MM.1S (cell line): Measurements from ENCODE around the gene ROCK2.

ENCODE experiments used
- DNase-seq: peaks from one replicate; pipeline ENCODE4 v3.0.0-alpha.2; 2015
- H2AFZ ChIP-seq: fragments of 300-600 bp; sonication (generic); 2 replicates; pipeline ENCODE4 v1.6.0; 2016; ENCODE audit warnings: antibody characterized with exemption, low read length
- H3F3A ChIP-seq: fragments of 300-600 bp; sonication (generic); 2 replicates; pipeline ENCODE4 v1.6.1; 2016; ENCODE audit warnings: mild to moderate bottlenecking, antibody characterized with exemption, low read length, moderate library complexity, mixed read lengths; ENCODE audit not compliant: insufficient read depth
- H3K27ac ChIP-seq: fragments of 300-600 bp; sonication (generic); 2 replicates; pipeline ENCODE4 v1.5.1; 2016; ENCODE audit warnings: mild to moderate bottlenecking, low read length
- H3K27me3 ChIP-seq: fragments of 300-600 bp; sonication (generic); replicated peaks from 2 replicates; pipeline ENCODE4 v1.6.0; 2016; ENCODE audit warnings: low read length; ENCODE audit not compliant: insufficient read depth
- H3K36me3 ChIP-seq: fragments of 300-600 bp; sonication (generic); replicated peaks from 2 replicates; pipeline ENCODE4 v1.6.1; 2016; ENCODE audit warnings: mild to moderate bottlenecking, low read length, mixed read lengths; ENCODE audit not compliant: insufficient read depth
- H3K4me1 ChIP-seq: fragments of 300-600 bp; sonication (generic); 2 replicates; pipeline ENCODE4 v1.6.1; 2016; ENCODE audit warnings: low read length, mixed read lengths
- H3K4me2 ChIP-seq: fragments of 300-600 bp; sonication (generic); 2 replicates; pipeline ENCODE4 v1.6.0; 2016; ENCODE audit warnings: low read depth, low read length
- H3K4me3 ChIP-seq: fragments of 300-600 bp; sonication (generic); 2 replicates; pipeline ENCODE4 v1.5.1; 2016; ENCODE audit warnings: low read length, mixed read lengths
- H3K79me2 ChIP-seq: fragments of 300-600 bp; sonication (generic); 2 replicates; pipeline ENCODE4 v1.6.1; 2016; ENCODE audit warnings: mixed run types, low read length, mixed read lengths
- H3K9ac ChIP-seq: fragments of 300-600 bp; sonication (generic); 2 replicates; pipeline ENCODE4 v1.6.1; 2016; ENCODE audit warnings: low read length, mixed read lengths
- H3K9me2 ChIP-seq: fragments of 300-600 bp; sonication (generic); replicated peaks from 2 replicates; pipeline ENCODE4 v1.6.1; 2016; ENCODE audit warnings: mild to moderate bottlenecking, low read length, mixed read lengths; ENCODE audit not compliant: insufficient read depth
- H3K9me3 ChIP-seq: fragments of 300-600 bp; sonication (generic); replicated peaks from 2 replicates; pipeline ENCODE4 v1.6.1; 2016; ENCODE audit warnings: mild to moderate bottlenecking, low read length, mixed read lengths; ENCODE audit not compliant: insufficient read depth
- H4K20me1 ChIP-seq: fragments of 300-600 bp; sonication (generic); 2 replicates; pipeline ENCODE4 v1.6.1; 2016; ENCODE audit warnings: mild to moderate bottlenecking, low read length, moderate library complexity, mixed read lengths; ENCODE audit not compliant: insufficient read depth
- CTCF ChIP-seq: fragments of 300-600 bp; sonication (generic); IDR thresholded peaks from 2 replicates; pipeline ENCODE4 v1.5.1; 2016; ENCODE audit warnings: antibody characterized with exemption, low read length, mixed read lengths
- EZH2 ChIP-seq: fragments of 300-600 bp; sonication (generic); optimal IDR thresholded peaks from 2 replicates; pipeline ENCODE3; 2017; ENCODE audit warnings: low read depth, mild to moderate bottlenecking, antibody characterized with exemption, low read length, mixed read lengths
- EZH2phosphoT487 ChIP-seq: fragments of 300-600 bp; sonication (generic); IDR thresholded peaks from 2 replicates; pipeline ENCODE4 v1.6.1; 2018; ENCODE audit warnings: antibody characterized with exemption, low read length

Gene ROCK2

GRCh38 chr2:11187731-11188130 is 156.7 kb downstream of the ROCK2 start:
- H3K9ac ChIP-seq = no peak overlapping the region
- H3K27ac ChIP-seq = no peak overlapping the region
- no peak overlapping the region for H3K4me3 ChIP-seq
- H3K27me3 ChIP-seq = no peaks in the 10 kb centered on the region
- no peaks in the 10 kb centered on the region for H3F3A ChIP-seq
- TF ChIP-seq EZH2 (no peak), CTCF (no peak), EZH2phosphoT487 (no peak)
- H2AFZ ChIP-seq = no peak overlapping the region
- no peaks in the 10 kb centered on the region; the same call in 1 of the 2 replicates for H3K36me3 ChIP-seq
- H3K4me2 ChIP-seq = no peak overlapping the region
- H3K9me3 ChIP-seq = no peaks in the 10 kb centered on the region
- H3K9me2 ChIP-seq = no peaks in the 10 kb centered on the region
- DNase-seq = no peak
- no peaks in the 10 kb centered on the region for H3K4me1 ChIP-seq
- H4K20me1 ChIP-seq = no peaks in the 10 kb centered on the region
- no peaks in the 10 kb centered on the region for H3K79me2 ChIP-seq

GRCh38 chr2:11187083-11187619 is 157.3 kb downstream of the ROCK2 start:
- Histone ChIP-seq H3K36me3 (no peaks in the 10 kb centered on the region; the same call in 1 of the 2 replicates), H3K27ac (no peak overlapping the region), H3K9me2 (no peaks in the 10 kb centered on the region), H3K9ac (no peak overlapping the region), H3K4me1 (no peaks in the 10 kb centered on the region), H2AFZ (no peak overlapping the region), H3K9me3 (no peaks in the 10 kb centered on the region), H3K27me3 (no peaks in the 10 kb centered on the region), H3F3A (no peaks in the 10 kb centered on the region), H3K4me2 (no peak overlapping the region), H3K4me3 (no peak overlapping the region), H4K20me1 (no peaks in the 10 kb centered on the region), H3K79me2 (no peaks in the 10 kb centered on the region)
- DNase-seq = no peak
- no peak for TF ChIP-seq EZH2

GRCh38 chr2:11186145-11186544 is 158.3 kb downstream of the ROCK2 start:
- Histone ChIP-seq H3K9me2 (no peaks in the 10 kb centered on the region), H3K4me1 (no peaks in the 10 kb centered on the region), H3K4me2 (no peak overlapping the region), H4K20me1 (no peaks in the 10 kb centered on the region), H3K79me2 (no peaks in the 10 kb centered on the region), H3K4me3 (no peak overlapping the region), H3K27me3 (no peaks in the 10 kb centered on the region), H3K36me3 (no peaks in the 10 kb centered on the region), H2AFZ (no peak overlapping the region), H3K27ac (no peak overlapping the region), H3K9ac (no peak overlapping the region), H3F3A (no peaks in the 10 kb centered on the region), H3K9me3 (no peaks in the 10 kb centered on the region)
- DNase-seq = no peak
- no peak for TF ChIP-seq EZH2phosphoT487
- TF ChIP-seq EZH2 = no peak
- TF ChIP-seq CTCF = no peak

GRCh38 chr2:11182951-11183350 is 161.5 kb downstream of the ROCK2 start:
- Histone ChIP-seq H3K27me3 (no peaks in the 10 kb centered on the region), H3K4me1 (peaks cover 10% of the 10 kb centered on the region), H2AFZ (no peak overlapping the region), H3K4me3 (no peak overlapping the region), H3K9ac (no peak overlapping the region), H3K36me3 (no peaks in the 10 kb centered on the region), H3K9me3 (no peaks in the 10 kb centered on the region), H3K27ac (no peak overlapping the region), H4K20me1 (no peaks in the 10 kb centered on the region), H3K4me2 (no peak overlapping the region), H3F3A (no peaks in the 10 kb centered on the region), H3K79me2 (no peaks in the 10 kb centered on the region), H3K9me2 (no peaks in the 10 kb centered on the region)
- TF ChIP-seq CTCF = no peak
- no peak for TF ChIP-seq EZH2phosphoT487
- TF ChIP-seq EZH2 = no peak
- no peak for DNase-seq
